Kidney (tissue), 14 donors: ENCODE data around the gene POLE3. TPM values are rescaled to one million over a fixed set of nuclear protein-coding genes. Genes with fewer than 3 reads are reported as not detected.

ENCODE experiments used
- DNase-seq, 5 donors: peaks; one replicate each; pipeline ENCODE4 v3.0.0-alpha.2; 2013 to 2020
- FAIRE-seq: peaks from 2 replicates; lab custom pipeline; 2012; peaks lifted over from hg19 to GRCh38; lab: Jason Lieb, UNC
- H3K27ac ChIP-seq, 2 donors: one replicate each; pipeline ENCODE4 v1.7.0; 2013; ENCODE audit warnings: low read depth in 2 of 2, low read length in 2 of 2, inconsistent platforms in 1 of 2
- H3K27me3 ChIP-seq: one replicate; pipeline ENCODE4 v1.7.1; 2013; ENCODE audit warnings: low read length, inconsistent platforms; ENCODE audit not compliant: control insufficient read depth, insufficient read depth
- H3K36me3 ChIP-seq, 3 donors: one replicate each; pipeline versions ENCODE4 v1.7.0 to v1.7.1; 2013; ENCODE audit warnings: low read length in 3 of 3, control low read depth in 1 of 3, inconsistent platforms in 1 of 3; ENCODE audit not compliant: insufficient read depth in 3 of 3, control insufficient read depth in 2 of 3
- H3K4me1 ChIP-seq, 3 donors: one replicate each; pipeline versions ENCODE4 v1.7.0 to v1.7.1; 2013; ENCODE audit warnings: low read length in 3 of 3, inconsistent platforms in 1 of 3, low read depth in 1 of 3; ENCODE audit not compliant: control insufficient read depth in 2 of 3, insufficient read depth in 2 of 3
- H3K4me3 ChIP-seq, 3 donors: one replicate each; pipeline versions ENCODE4 v1.7.0 to v1.8.1; 2013; ENCODE audit warnings: low read length in 3 of 3, control low read depth in 1 of 3, inconsistent platforms in 1 of 3
- H3K9ac ChIP-seq, 3 donors: one replicate each; pipeline versions ENCODE4 v1.7.0 to v1.7.1; 2013; ENCODE audit warnings: low read length in 3 of 3, control low read depth in 1 of 3, inconsistent platforms in 1 of 3
- H3K9me3 ChIP-seq, 3 donors: one replicate each; pipeline versions ENCODE4 v1.7.0 to v1.7.1; 2013; ENCODE audit warnings: low read length in 3 of 3, control low read depth in 1 of 3, inconsistent platforms in 1 of 3; ENCODE audit not compliant: control insufficient read depth in 2 of 3, insufficient read depth in 1 of 3
- CTCF ChIP-seq: IDR thresholded peaks from 3 replicates; pipeline ENCODE4 v1.5.1; 2012; ENCODE audit warnings: mild to moderate bottlenecking, moderate library complexity, borderline replicate concordance; ENCODE audit not compliant: insufficient read depth; ENCODE audit errors: extremely low read depth
- intact Hi-C: fragments of 100-400 bp; cut with DNase I; formaldehyde crosslinking; loops from one replicate; pipeline ENCODE4 v1.11.1; 2022
- polyA plus RNA-seq: library from polyadenylated mRNA; stranded (reverse); fragments of 350-450 nt; fragmentation: Illumina TruSeq; extraction: RNeasy Lipid Tissue Mini Kit (QIAGEN cat#74804); gene quantifications from one replicate; pipeline ENCODE4 v1.2.3, GENCODE V29; 2014; ENCODE audit warnings: low read depth, low replicate concordance; ENCODE audit not compliant: insufficient read depth
- total RNA-seq: library from RNA; stranded (reverse); fragmentation: NEBNext Ultra II Directional; extraction: Animal tissue kit (Norgen Biotek cat#: 25700); gene quantifications from one replicate; pipeline ENCODE4 v1.2.1, GENCODE V29; 2021
- donor health status: control.
- donor health status: control.
- donor health status: control.
- donor health status: control.
- donor health status: control.
- donor health status: DM: yes; HTN: yes; CAD: no.
- donor health status: Normal renal cell carcinoma (clear cell type).

The POLE3 gene
- total and polyA plus RNA-seq, 2 donors from 2014 or later, result 26.1 to 27.1 TPM

GRCh38 chr9:113403646-113404045 lies 6.8 kb downstream of the POLE3 start:
- Histone ChIP-seq H3K27me3 (no peaks in the 10 kb centered on the region), H3K9ac (no peak overlapping the region), H3K9me3 (no peaks in the 10 kb centered on the region), H3K4me1 (peaks cover 0 to 11% (median 10%) of the 10 kb centered on the region in 3 donors), H3K27ac (peak overlapping the region in 1 of 2 donors; percentile 32), H3K4me3 (no peak overlapping the region), H3K36me3 (peaks cover 5 to 9% (median 8%) of the 10 kb centered on the region in 3 donors)
- FAIRE-seq (no peak), DNase-seq (no peak)
- no peak for TF ChIP-seq CTCF
- intact Hi-C loops, result no loop called here

- DNase-seq, result peak; percentile 99 to 100 (median 100)
- Histone ChIP-seq H3K4me3 (peak within 1 kb of the TSS; percentile 75 to 81 (median 80)), H3K9ac (peak within 1 kb of the TSS; percentile 37 to 78 (median 72)), H3K27ac (peak within 1 kb of the TSS; percentile 17 to 68), H3K4me1 (peaks cover 0 to 17% (median 10%) of the 10 kb centered on the region in 3 donors), H3K9me3 (no peaks in the 10 kb centered on the region), H3K36me3 (no peaks in the 10 kb centered on the region), H3K27me3 (no peaks in the 10 kb centered on the region)
- peak; percentile 82 for TF ChIP-seq CTCF
- intact Hi-C loops, result no loop called here
- FAIRE-seq, result peak; percentile 92
Measured at GRCh38 chr9:113401027-113401792, 9.3 kb downstream of the POLE3 start, which contains the start of gene ALAD. Gene ALAD (minus strand): TSS chr9:113401284. CDS start chr9:113393559, 7,725 bp downstream.

GRCh38 chr9:113399646-113400200 lies 10.8 kb downstream of the POLE3 start:
- H3K9me3 ChIP-seq, result no peaks in the 10 kb centered on the region
- no peak for TF ChIP-seq CTCF
- H3K4me3 ChIP-seq, result peak overlapping the region in 2 of 3 donors; percentile 80 to 81
- no peaks in the 10 kb centered on the region for H3K27me3 ChIP-seq
- H3K36me3 ChIP-seq, result no peaks in the 10 kb centered on the region
- FAIRE-seq (no peak), DNase-seq (no peak)
- H3K27ac ChIP-seq, result peak overlapping the region; percentile 8 to 16
- H3K4me1 ChIP-seq, result peaks cover 0 to 17% (median 10%) of the 10 kb centered on the region in 3 donors
- H3K9ac ChIP-seq, result peak overlapping the region in 1 of 3 donors; percentile 13
- intact Hi-C loops, result no loop called here
